GM11168 (cell line): ENCODE measurements around the gene PREB.

Experiments
- in situ Hi-C: fragments of 300-500 bp; cut with MboI; formaldehyde crosslinking; loops from one replicate; pipeline ENCODE4 v1.12.0; 2022; ENCODE audit warnings: low sequenced_read_pairs; ENCODE audit not compliant: unreplicated experiment

Gene PREB

GRCh38 chr2:27154488-27154887, 20.1 kb upstream of the PREB start:
- in situ Hi-C loops, result no loop called here

GRCh38 chr2:27152796-27153464, 18.5 kb upstream of the PREB start:
- in situ Hi-C loops, result no loop called here

GRCh38 chr2:27152102-27152795, 17.8 kb upstream of the PREB start:
- in situ Hi-C loops, result no loop called here

DNA sequence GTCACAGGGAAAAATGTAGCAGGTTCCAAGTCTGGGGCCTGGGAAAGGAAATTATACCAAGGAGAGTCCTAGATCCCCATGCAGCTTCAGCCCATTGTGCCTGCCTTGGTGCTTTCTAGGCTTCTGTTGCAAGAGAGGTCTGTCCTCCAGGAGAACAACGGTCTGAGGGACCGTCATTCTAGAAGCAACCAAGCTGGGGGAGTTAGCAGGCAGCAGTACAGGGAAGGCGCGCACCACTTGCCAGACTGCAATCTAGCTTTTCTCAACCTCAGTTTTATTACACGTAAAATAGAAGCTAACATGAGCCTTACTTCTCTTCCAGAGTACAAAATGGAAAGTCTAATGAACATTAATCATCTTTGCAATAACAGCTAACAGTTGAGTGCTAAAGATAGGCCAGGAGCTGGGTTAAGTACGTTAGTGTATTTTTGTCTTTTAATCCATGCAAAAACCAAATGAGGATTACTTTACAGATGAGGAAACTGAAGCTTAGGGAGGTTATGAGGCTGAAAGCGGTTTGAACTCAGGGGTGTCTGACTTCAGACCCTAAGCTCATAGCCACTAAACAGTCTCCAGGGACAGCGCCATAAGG, 16.3 kb upstream of the PREB start:
- in situ Hi-C loops, result no loop called here

GRCh38 chr2:27149570-27150405, 15.4 kb upstream of the PREB start:
- in situ Hi-C loops, result no loop called here

GRCh38 chr2:27148801-27149439, 14.5 kb upstream of the PREB start, which contains the start of gene TCF23:
TSS of gene TCF23 (plus strand) at chr2:27149004. CDS start at chr2:27149134, 130 bp downstream.
- in situ Hi-C loops, result no loop called here

DNA sequence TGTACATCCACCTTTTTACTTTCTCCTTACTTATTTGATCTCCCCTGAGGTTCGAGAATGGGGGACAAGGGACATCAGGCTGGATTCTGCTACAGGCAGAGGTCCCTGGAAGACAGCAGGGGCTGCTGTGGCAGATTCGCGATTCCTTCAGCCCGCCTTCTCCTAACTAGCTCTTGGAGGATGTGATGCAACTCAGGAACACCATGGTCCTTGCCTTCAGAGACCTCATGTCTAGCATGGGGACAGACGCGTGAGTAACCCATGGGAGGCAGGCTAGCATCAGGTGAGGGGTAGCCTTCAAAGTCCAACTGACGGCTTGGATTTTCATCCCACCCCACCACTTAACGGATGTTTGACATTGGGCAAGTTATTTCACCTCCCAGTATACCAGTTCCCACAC, 13.5 kb upstream of the PREB start:
- in situ Hi-C loops, result no loop called here

DNA sequence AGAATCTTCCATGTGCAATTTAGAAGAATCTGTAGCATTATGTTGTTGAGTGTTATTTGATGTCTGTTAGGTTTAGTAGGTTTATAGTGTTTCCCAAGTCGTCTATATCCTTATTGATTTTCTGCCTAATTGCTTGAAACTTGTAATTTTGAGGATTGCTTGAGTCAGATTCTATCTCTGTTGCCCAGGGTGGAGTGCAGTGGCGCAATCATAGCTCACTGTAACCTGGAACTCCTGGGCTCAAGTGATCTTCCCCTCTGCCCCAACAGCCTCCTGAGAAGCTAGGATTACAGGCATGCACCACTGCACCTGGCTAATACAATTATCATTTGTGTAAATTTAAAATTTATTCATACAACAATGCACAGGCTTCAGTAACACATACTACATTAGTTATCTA, 11.2 kb upstream of the PREB start:
- in situ Hi-C loops, result no loop called here

DNA sequence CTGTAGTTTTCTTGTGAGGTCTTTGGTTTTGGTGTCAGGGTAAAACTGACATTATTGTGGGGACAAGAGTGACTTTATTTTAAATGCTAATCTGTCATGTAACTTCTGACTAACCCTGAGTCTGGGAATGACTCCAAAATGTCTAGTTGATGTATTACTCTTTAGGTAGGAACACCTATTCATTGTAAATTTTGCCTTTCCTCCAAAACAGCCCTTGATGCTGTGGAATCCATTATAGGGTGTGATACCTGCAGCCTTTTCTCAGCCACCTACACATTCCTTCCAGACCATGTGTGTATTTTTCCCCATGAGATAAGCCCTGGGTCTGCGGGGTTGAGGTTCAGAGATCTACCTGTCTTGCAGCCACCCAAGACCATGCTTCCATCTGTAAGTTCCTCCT, 8.8 kb upstream of the PREB start:
- in situ Hi-C loops, result no loop called here

GRCh38 chr2:27139310-27139709, 4.9 kb upstream of the PREB start, which contains the start of gene PRR30:
TSS of gene PRR30 (minus strand) at chr2:27139410. CDS start at chr2:27138329, 1,081 bp downstream.
- in situ Hi-C loops, result no loop called here

- in situ Hi-C loops, result no loop called here
These were observed 3.7 kb upstream of the PREB start for GRCh38 chr2:27138111-27138510.

GRCh38 chr2:27137322-27137935, 3.0 kb upstream of the PREB start:
- in situ Hi-C loops, result no loop called here

GRCh38 chr2:27136751-27137150, 2.3 kb upstream of the PREB start:
- in situ Hi-C loops, result no loop called here

- in situ Hi-C loops, result no loop called here
These were observed 1.1 kb upstream of the PREB start for GRCh38 chr2:27135478-27135955.

DNA sequence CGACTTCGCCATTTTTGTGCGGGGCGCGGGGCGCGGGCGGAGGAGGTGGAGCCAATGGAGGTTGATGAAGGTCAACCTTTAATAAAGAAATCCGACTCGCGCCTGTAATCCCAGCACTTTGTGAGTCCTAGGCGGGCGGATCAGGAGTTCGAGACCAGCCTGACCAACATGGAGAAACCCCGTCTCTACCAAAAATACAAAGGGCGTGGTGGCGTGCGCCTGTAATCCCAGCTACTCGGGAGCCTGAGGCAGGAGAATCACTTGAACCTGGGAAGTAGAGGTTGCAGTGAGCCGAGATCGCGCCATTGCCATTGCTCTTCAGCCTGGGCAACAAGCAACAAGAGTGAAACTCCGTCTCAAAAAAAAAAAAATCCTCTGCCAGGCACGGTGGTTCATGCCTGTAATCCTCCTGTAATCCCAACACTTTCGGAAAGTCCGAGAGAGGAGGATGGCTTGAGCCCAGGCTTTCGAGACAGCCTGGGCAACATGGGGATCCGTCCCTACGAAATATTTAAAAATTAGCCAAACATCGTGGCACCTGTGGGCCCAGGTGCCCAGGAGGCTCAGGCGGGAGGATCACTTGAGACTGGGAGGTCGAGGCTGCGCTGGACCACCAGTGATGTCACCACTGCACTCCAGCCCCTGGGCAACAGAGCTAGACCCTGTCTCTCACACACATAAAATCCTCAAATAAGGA, 493 bp upstream of the PREB start:
- in situ Hi-C loops, result no loop called here

GRCh38 chr2:27133195-27133875, 1.1 kb downstream of the PREB start:
- in situ Hi-C loops, result no loop called here

DNA sequence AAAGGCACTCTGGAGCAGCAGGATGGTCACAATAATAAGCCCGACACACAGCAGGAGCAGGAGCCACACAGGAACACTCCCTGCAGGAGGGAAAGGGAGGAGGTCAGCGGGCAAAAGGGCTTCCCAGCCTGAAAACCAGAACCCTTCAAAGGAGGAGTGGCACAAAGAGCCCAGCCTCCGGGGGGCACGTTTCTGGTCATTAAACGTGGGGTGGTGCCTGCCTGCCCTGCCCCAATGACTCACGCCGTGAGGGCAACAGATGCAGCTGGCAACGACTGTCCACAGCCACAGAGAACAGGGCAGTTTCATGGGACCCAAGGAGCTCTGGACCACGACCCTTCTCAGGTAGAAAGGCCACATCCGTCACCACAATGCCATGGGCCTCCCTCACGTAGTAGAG, 3.0 kb downstream of the PREB start:
- in situ Hi-C loops, result no loop called here

DNA sequence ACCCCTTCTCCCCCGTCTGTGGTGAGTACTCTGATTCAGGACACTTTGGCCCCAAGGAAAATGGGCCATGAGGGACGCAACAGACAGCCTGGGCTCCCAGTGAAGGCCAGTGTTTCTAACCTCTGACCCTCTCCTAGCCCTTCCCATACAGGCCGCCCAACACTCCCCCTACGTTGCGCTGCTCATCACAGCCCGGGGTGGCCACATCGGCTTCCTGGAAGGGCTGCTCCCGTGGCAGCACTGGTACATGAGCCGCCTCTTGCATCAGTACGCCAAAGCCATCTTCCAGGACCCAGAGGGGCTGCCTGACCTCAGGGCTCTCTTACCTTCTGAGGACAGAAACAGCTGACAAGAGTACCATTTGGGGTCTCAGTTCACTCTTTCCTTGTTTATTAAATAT, 4.0 kb downstream of the PREB start:
- in situ Hi-C loops, result no loop called here
